GM12878 (cell line): Measurements from ENCODE around the gene PATJ. TPM values are rescaled to one million over a fixed set of nuclear protein-coding genes. Genes with fewer than 3 reads are reported as not detected.

Source experiments
- ATAC-seq: fragments of 200-7000 bp; cut with Tn5 transposase; 3 replicates; pipeline ENCODE4 v1.9.1; 2020; ENCODE audit warnings: mild to moderate bottlenecking, moderate library complexity
- BruUV-seq: library from RNA; stranded (reverse); fragments of 400-500 nt; replicated peaks from 2 replicates; lab custom pipeline; 2021; lab: Mats Ljungman, UMichigan
- CTCF ChIA-PET: fragments of 300-600 bp; sonication (Branson Sonifier 250); formaldehyde crosslinking; extraction: SDS; loops from one replicate; lab custom pipeline; 2021; ENCODE audit warnings: inconsistent platforms; lab: Yijun Ruan, JAX
- POLR2A ChIA-PET: fragments of 350-600 bp; formaldehyde crosslinking; extraction: SDS; loops from one replicate; lab custom pipeline; 2021; ENCODE audit warnings: inconsistent platforms; lab: Charles Lee
- RAD21 ChIA-PET: fragments of 300-600 bp; sonication (Branson Sonifier 250); formaldehyde crosslinking; loops from one replicate; lab custom pipeline; 2023; ENCODE audit warnings: antibody characterized with exemption; ENCODE audit not compliant: unreplicated experiment; lab: Charles Lee
- SMC1A ChIA-PET: fragments of 300-600 bp; sonication (Branson Sonifier 250); formaldehyde crosslinking; loops from one replicate; lab custom pipeline; 2023; ENCODE audit not compliant: unreplicated experiment, uncharacterized antibody; lab: Charles Lee
- DNase-seq: peaks from one replicate; pipeline ENCODE4 v3.0.0-alpha.2; 2011; ENCODE audit warnings: low read depth, low spot score
- FAIRE-seq: peaks from 3 replicates; lab custom pipeline; 2011; peaks lifted over from hg19 to GRCh38; lab: Jason Lieb, UNC
- H2AFZ ChIP-seq: 2 replicates; pipeline ENCODE4 v1.6.0; 2011; ENCODE audit warnings: low read depth, low read length, control low read depth; ENCODE audit not compliant: control insufficient read depth
- H3K27ac ChIP-seq: 2 replicates; pipeline ENCODE4 v1.5.1; 2011; ENCODE audit warnings: control low read depth; ENCODE audit not compliant: control insufficient read depth, insufficient read depth
- H3K27me3 ChIP-seq, 2 experiments: replicated peaks in 1 of 2; 2 replicates each; pipeline versions ENCODE4 v1.6.0 to v1.6.1; 2011; ENCODE audit warnings: low read length in 1 of 2; ENCODE audit not compliant: control insufficient read depth in 2 of 2, insufficient read depth in 2 of 2
- H3K36me3 ChIP-seq, 2 experiments: 2 replicates each; pipeline ENCODE4 v1.5.1; 2011; ENCODE audit warnings: low read length in 1 of 2; ENCODE audit not compliant: control insufficient read depth in 2 of 2, insufficient read depth in 2 of 2
- H3K4me1 ChIP-seq: 2 replicates; pipeline ENCODE4 v1.6.1; 2011; ENCODE audit warnings: mild to moderate bottlenecking, low read length, moderate library complexity, mixed read lengths; ENCODE audit not compliant: control insufficient read depth, insufficient read depth
- H3K4me2 ChIP-seq: 2 replicates; pipeline ENCODE4 v1.6.0; 2011; ENCODE audit warnings: control low read depth; ENCODE audit not compliant: control insufficient read depth, insufficient read depth
- H3K4me3 ChIP-seq: fragments of 200-600 bp; sonication (generic); 2 replicates; pipeline ENCODE4 v1.5.1; 2016
- H3K79me2 ChIP-seq: 2 replicates; pipeline ENCODE4 v1.6.0; 2011; ENCODE audit warnings: low read length; ENCODE audit not compliant: control insufficient read depth, insufficient read depth
- H3K9ac ChIP-seq: 2 replicates; pipeline ENCODE4 v1.8.0; 2011; ENCODE audit warnings: low read length, control low read depth, mixed read lengths; ENCODE audit not compliant: control insufficient read depth, insufficient read depth
- H3K9me3 ChIP-seq: replicated peaks from 3 replicates; pipeline ENCODE4 v1.5.1; 2011; ENCODE audit warnings: mild to moderate bottlenecking, low read length; ENCODE audit not compliant: control insufficient read depth, insufficient read depth
- H4K20me1 ChIP-seq: 2 replicates; pipeline ENCODE4 v1.6.0; 2011; ENCODE audit not compliant: control insufficient read depth, insufficient read depth
- BMI1 ChIP-seq: fragments of 450-650 bp; IDR thresholded peaks from 2 replicates; pipeline ENCODE4 v1.6.1; 2016; ENCODE audit warnings: mild to moderate bottlenecking, moderate library complexity, borderline replicate concordance
- FOXK2 ChIP-seq: fragments of 450-650 bp; IDR thresholded peaks from 2 replicates; pipeline ENCODE4 v1.6.1; 2017; ENCODE audit warnings: mild to moderate bottlenecking, moderate library complexity
- HSF1 ChIP-seq: fragments of 150-350 bp; IDR thresholded peaks from 2 replicates; pipeline ENCODE4 v1.6.1; 2014; ENCODE audit warnings: mild to moderate bottlenecking, low read depth, low read length
- IKZF1 ChIP-seq: fragments of 450-650 bp; conservative IDR thresholded peaks from 2 replicates; pipeline ENCODE4 v1.6.1; 2017; ENCODE audit warnings: antibody characterized with exemption, mild to moderate bottlenecking
- PRDM15 ChIP-seq: fragments of 450-650 bp; formaldehyde crosslinking; IDR thresholded peaks from 2 replicates; pipeline ENCODE4 v1.4.0; 2020; ENCODE audit warnings: mild to moderate bottlenecking, moderate library complexity
- SPI1 ChIP-seq: IDR thresholded peaks from 2 replicates; pipeline ENCODE4 v1.6.1; 2011; ENCODE audit warnings: low read depth, mild to moderate bottlenecking, low read length, moderate library complexity, borderline replicate concordance; ENCODE audit not compliant: insufficient read depth
- ZSCAN29 ChIP-seq: fragments of 450-650 bp; IDR thresholded peaks from 2 replicates; pipeline ENCODE4 v1.6.1; 2017; ENCODE audit warnings: mild to moderate bottlenecking, moderate library complexity
- WGBS: methylation state at CpG from one replicate; pipeline ENCODE4 v1.1.6; 2016; ENCODE audit warnings: low lambda C conversion rate; ENCODE audit not compliant: insufficient replicate concordance, insufficient coverage; ENCODE audit errors: missing lambda C conversion rate; 5-methylcytosine and 5-hydroxymethylcytosine counted together
- in situ Hi-C: fragments of 300-500 bp; cut with MboI; formaldehyde crosslinking; loops from 9 replicates; pipeline ENCODE4 v1.14.3; 2018; ENCODE audit warnings: mixed read lengths
- intact Hi-C: fragments of 100-400 bp; cut with micrococcal nuclease; formaldehyde crosslinking; loops from one replicate; pipeline ENCODE4 v1.14.2; 2022; ENCODE audit not compliant: unreplicated experiment
- polyA plus RNA-seq, 11 experiments: library from polyadenylated mRNA; depleted of rRNA in 4 of 11; unstranded in 6 of 11; stranded (reverse) in 5 of 11; fragments of >200 nt; fragmentation: Nextera tagmentation in 4 of 11; fragmentation: Illumina TruSeq in 1 of 11; extraction: Ambion mirVana in 4 of 11; extraction: Trizol in 1 of 11; gene quantifications; 1 replicate in 1 of 11; 2 replicates in 10 of 11; pipeline versions ENCODE4 v1.2.1 to v1.2.3, GENCODE V29; 2011 to 2016; ENCODE audit warnings: inconsistent platforms in 2 of 11, missing spikeins in 2 of 11, low read depth in 1 of 11
- total RNA-seq, 4 experiments: library from RNA; depleted of rRNA in 3 of 4; stranded (reverse); fragments of >200 nt in 3 of 4; fragmentation: Illumina TruSeq in 1 of 4; extraction: Trizol in 1 of 4; gene quantifications; 2 replicates each; pipeline versions ENCODE4 v1.2.1 to v1.2.3, GENCODE V29; 2013 to 2021

The PATJ gene
- total and polyA plus RNA-seq, 10 of the 15 experiments (the other 5 are each of a cell fraction or from before 2014, with no cell fraction given): 2.8 to 13.9 (median 6.9) TPM

- ChIA-PET CTCF (no interaction called here), RAD21 (no interaction called here), POLR2A (no interaction called here), SMC1A (no interaction called here)
- FAIRE-seq: no peak
- Histone ChIP-seq H3K9ac (no peak overlapping the region), H3K36me3 (no peaks in the 10 kb centered on the region), H3K79me2 (no peaks in the 10 kb centered on the region), H3K27ac (no peak overlapping the region), H3K4me2 (no peak overlapping the region), H3K4me1 (no peaks in the 10 kb centered on the region), H4K20me1 (no peaks in the 10 kb centered on the region), H3K9me3 (no peaks in the 10 kb centered on the region; the same call in 2 of the 3 replicates), H2AFZ (no peak overlapping the region), H3K4me3 (no peak overlapping the region), H3K27me3 (no peaks in the 10 kb centered on the region)
- BruUV-seq: no TSS peak
- in situ Hi-C loops: no loop called here
- WGBS: 100% methylated on average over 1 of the region's 1 CpG
- no peak for ATAC-seq
- intact Hi-C loops: no loop called here
- TF ChIP-seq BMI1 (no peak), PRDM15 (CRISPR knock-in tag) (no peak)
- DNase-seq: no peak
Observed at GRCh38 chr1:61873994-61874393, 131.7 kb downstream of the PATJ start.

GRCh38 chr1:61875198-61875597 lies 132.9 kb downstream of the PATJ start:
- no TSS peak for BruUV-seq
- DNase-seq: no peak
- H3K4me1 ChIP-seq: no peaks in the 10 kb centered on the region
- intact Hi-C loops: no loop called here
- no peak overlapping the region for H3K27ac ChIP-seq
- no peaks in the 10 kb centered on the region for H3K79me2 ChIP-seq
- H3K4me2 ChIP-seq: no peak overlapping the region
- no peak for ATAC-seq
- ChIA-PET POLR2A (no interaction called here), CTCF (no interaction called here), RAD21 (no interaction called here), SMC1A (no interaction called here)
- no peak for FAIRE-seq
- H3K27me3 ChIP-seq: no peaks in the 10 kb centered on the region
- H4K20me1 ChIP-seq: no peaks in the 10 kb centered on the region
- no peaks in the 10 kb centered on the region; the same call in 2 of the 3 replicates for H3K9me3 ChIP-seq
- H2AFZ ChIP-seq: no peak overlapping the region
- H3K4me3 ChIP-seq: no peak overlapping the region
- in situ Hi-C loops: no loop called here
- H3K36me3 ChIP-seq: no peaks in the 10 kb centered on the region
- 87% methylated on average over 2 of the region's 2 CpGs for WGBS
- H3K9ac ChIP-seq: no peak overlapping the region
- no peak for TF ChIP-seq IKZF1
- TF ChIP-seq HSF1: no peak
- no peak for TF ChIP-seq FOXK2
- TF ChIP-seq ZSCAN29: no peak
- no peak for TF ChIP-seq SPI1
- TF ChIP-seq, all 136 proteins: peak for 0
